K562 (cell line): ENCODE measurements around the gene CERS1. TPM values are rescaled to one million over a fixed set of nuclear protein-coding genes. Genes with fewer than 3 reads are reported as not detected.

Experiments
- ATAC-seq: fragments of 200-7000 bp; cut with Tn5 transposase; 3 replicates; pipeline ENCODE4 v1.9.1; 2020; ENCODE audit warnings: moderate library complexity
- BruUV-seq: library from RNA; stranded (reverse); fragments of 400-500 nt; replicated peaks from 2 replicates; lab custom pipeline; 2021; lab: Mats Ljungman, UMichigan
- CTCF ChIA-PET: fragments of 300-600 bp; formaldehyde crosslinking; extraction: SDS; loops from one replicate; lab custom pipeline; 2021; ENCODE audit warnings: low intra/inter-chr PET ratio; lab: Yijun Ruan, JAX
- POLR2A ChIA-PET: fragments of 300-600, 350-650 bp; sonication (Branson Sonifier 250); formaldehyde crosslinking; extraction: SDS; loops from one replicate; lab custom pipeline; 2021; ENCODE audit warnings: antibody characterized with exemption, inconsistent platforms; lab: Yijun Ruan, JAX
- DNase-seq, 4 experiments: peaks; one replicate each; pipeline versions ENCODE4 v3.0.0 to v3.0.0-alpha.2; 2011 to 2018; ENCODE audit warnings: low spot score in 3 of 4, mixed read lengths in 3 of 4; ENCODE audit errors: extremely low read depth in 1 of 4
- FAIRE-seq: peaks from 2 replicates; lab custom pipeline; 2011; peaks lifted over from hg19 to GRCh38; lab: Jason Lieb, UNC
- H2AFZ ChIP-seq: 2 replicates; pipeline ENCODE4 v1.6.0; 2011; ENCODE audit warnings: low read depth, low read length, control low read depth, inconsistent platforms
- H3K27ac ChIP-seq: fragments of 200-600 bp; 3 replicates; pipeline ENCODE4 v1.8.0; 2011; ENCODE audit warnings: low read depth, mild to moderate bottlenecking, control low read depth, inconsistent platforms, low read length, moderate library complexity, mixed read lengths; ENCODE audit errors: extremely low read depth
- H3K27me3 ChIP-seq, 2 experiments: fragments of 300-600 bp in 1 of 2; 2 replicates in 1 of 2; 3 replicates in 1 of 2; pipeline versions ENCODE4 v1.6.0 to v1.8.0; 2011; ENCODE audit warnings: inconsistent platforms in 2 of 2, low read length in 2 of 2, mild to moderate bottlenecking in 1 of 2, mixed read lengths in 1 of 2, moderate library complexity in 1 of 2; ENCODE audit not compliant: control insufficient read depth in 2 of 2, insufficient read depth in 2 of 2
- H3K36me3 ChIP-seq: fragments of 300-600 bp; 3 replicates; pipeline ENCODE4 v1.8.0; 2011; ENCODE audit warnings: mild to moderate bottlenecking, low read length, inconsistent platforms; ENCODE audit not compliant: control insufficient read depth, insufficient read depth
- H3K4me1 ChIP-seq, 2 experiments: fragments of 200-600 bp in 1 of 2; replicated peaks in 1 of 2; 2 replicates in 1 of 2; 3 replicates in 1 of 2; pipeline versions ENCODE4 v1.5.1 to v1.8.0; 2011; ENCODE audit warnings: inconsistent platforms in 2 of 2, low read length in 2 of 2, mild to moderate bottlenecking in 1 of 2, mixed read lengths in 1 of 2, moderate library complexity in 1 of 2; ENCODE audit not compliant: control insufficient read depth in 2 of 2, insufficient read depth in 2 of 2
- H3K4me2 ChIP-seq: 2 replicates; pipeline ENCODE4 v1.6.1; 2011; ENCODE audit warnings: low read length, control low read depth, inconsistent platforms, mixed read lengths; ENCODE audit not compliant: insufficient read depth
- H3K4me3 ChIP-seq: fragments of 200-600 bp; sonication (generic), shearing (Covaris generic); 2 replicates; pipeline ENCODE4 v1.5.1; 2016; ENCODE audit warnings: control low read depth, inconsistent platforms
- H3K79me2 ChIP-seq: fragments of 200-600 bp; 3 replicates; pipeline ENCODE4 v1.8.0; 2011; ENCODE audit warnings: low read length, inconsistent platforms; ENCODE audit not compliant: control insufficient read depth, insufficient read depth
- H3K9ac ChIP-seq, 2 experiments: 2 replicates each; pipeline versions ENCODE4 v1.6.0 to v1.6.1; 2011; ENCODE audit warnings: low read depth in 2 of 2, low read length in 2 of 2, control low read depth in 1 of 2, inconsistent platforms in 1 of 2, mild to moderate bottlenecking in 1 of 2, mixed read lengths in 1 of 2; ENCODE audit not compliant: insufficient read depth in 1 of 2
- H3K9me1 ChIP-seq: one replicate; pipeline ENCODE4 v1.6.0; 2011; ENCODE audit warnings: inconsistent platforms, mild to moderate bottlenecking, low read length, moderate library complexity; ENCODE audit not compliant: control insufficient read depth, insufficient read depth
- H3K9me3 ChIP-seq: replicated peaks from 2 replicates; pipeline ENCODE4 v1.5.1; 2011; ENCODE audit warnings: low read depth, low read length, inconsistent platforms; ENCODE audit not compliant: control insufficient read depth, insufficient read depth
- H4K20me1 ChIP-seq: replicated peaks from 2 replicates; pipeline ENCODE4 v1.6.1; 2011; ENCODE audit warnings: low read length, inconsistent platforms, mixed read lengths; ENCODE audit not compliant: control insufficient read depth, insufficient read depth
- ESRRB ChIP-seq: fragments of 250-450 bp; sonication (Bioruptor Pico); IDR thresholded peaks from 2 replicates; pipeline ENCODE4 v1.5.0; 2020; ENCODE audit warnings: mild to moderate bottlenecking, moderate library complexity, borderline replicate concordance
- FOS ChIP-seq: IDR thresholded peaks from 3 replicates; pipeline ENCODE4 v1.6.1; 2011; ENCODE audit not compliant: insufficient read length; ENCODE audit errors: extremely low read depth
- IFI16 ChIP-seq: fragments of 250-450 bp; sonication (Bioruptor Pico); IDR thresholded peaks from 2 replicates; pipeline ENCODE4 v2.1.2; 2022; ENCODE audit warnings: mild to moderate bottlenecking, inconsistent platforms
- POLR2G ChIP-seq: fragments of 200-400 bp; formaldehyde crosslinking; IDR thresholded peaks from 2 replicates; pipeline ENCODE4 v1.6.1; 2017; ENCODE audit warnings: low read depth, mild to moderate bottlenecking, antibody characterized with exemption, low read length, moderate library complexity
- ZNF184 ChIP-seq: sonication (generic); formaldehyde crosslinking; IDR thresholded peaks from 2 replicates; pipeline ENCODE4 v1.5.0; 2020; ENCODE audit warnings: missing genetic modification reagents
- ZNF436 ChIP-seq: fragments of 250-450, 450-650 bp; sonication (Bioruptor Pico); formaldehyde crosslinking; IDR thresholded peaks from 2 replicates; pipeline ENCODE4 v1.7.0; 2020; ENCODE audit warnings: mild to moderate bottlenecking
- WGBS: fragments of 100-300 bp; shearing (Covaris generic); methylation state at CpG from one replicate; pipeline ENCODE4 v1.1.6; 2016; ENCODE audit warnings: low coverage, mixed read lengths; ENCODE audit not compliant: insufficient coverage; ENCODE audit errors: missing lambda C conversion rate; 5-methylcytosine and 5-hydroxymethylcytosine counted together
- in situ Hi-C: fragments of 300-500 bp; cut with MboI; formaldehyde crosslinking; loops from 4 replicates; pipeline ENCODE4 v1.15.0; 2018; ENCODE audit warnings: inconsistent platforms, mixed read lengths
- intact Hi-C: fragments of 100-400 bp; cut with micrococcal nuclease; formaldehyde crosslinking; loops from 2 replicates; pipeline ENCODE4 v1.14.2; 2022
- polyA plus RNA-seq, 8 experiments: library from polyadenylated mRNA; depleted of rRNA in 4 of 8; stranded (reverse) in 5 of 8; unstranded in 3 of 8; fragments of >200 nt; fragmentation: Nextera tagmentation in 2 of 8; fragmentation: Illumina TruSeq in 1 of 8; extraction: Ambion mirVana in 2 of 8; extraction: Trizol in 1 of 8; gene quantifications; 2 replicates each; pipeline versions ENCODE4 v1.2.1 to v1.2.3, GENCODE V29; 2011 to 2014; ENCODE audit warnings: inconsistent platforms in 1 of 8, missing spikeins in 1 of 8
- total RNA-seq, 7 experiments: library from RNA; depleted of rRNA in 6 of 7; stranded (reverse); fragments of >200 nt in 6 of 7; fragmentation: Illumina TruSeq in 2 of 7; extraction: Trizol in 2 of 7; gene quantifications; 2 replicates each; pipeline versions ENCODE4 v1.2.1 to v1.2.3, GENCODE V29; 2011 to 2021; ENCODE audit warnings: low replicate concordance in 1 of 7

Gene CERS1
- total and polyA plus RNA-seq, 9 of the 15 experiments (the other 6 are each of a cell fraction or from before 2014, with no cell fraction given), result 0.33 to 1.5 (median 0.86) TPM; not detected in 2

GRCh38 chr19:18861917-18862316 is 34.0 kb downstream of the CERS1 start:
- H4K20me1 ChIP-seq, result peaks cover 3% of the 10 kb centered on the region; the same call in 1 of the 2 replicates
- H3K27me3 ChIP-seq, result no peaks in the 10 kb centered on the region
- no peak for FAIRE-seq
- WGBS, result 92% methylated on average over 11 of the region's 12 CpGs
- H3K4me2 ChIP-seq, result no peak overlapping the region
- H3K27ac ChIP-seq, result no peak overlapping the region
- ChIA-PET POLR2A (interaction anchor here (1.0 kb wide), 1 partner anchor 13 kb away, joined by 3 read pairs; no protein-coding TSS in a partner anchor), CTCF (no interaction called here)
- H3K9me3 ChIP-seq, result no peaks in the 10 kb centered on the region
- peaks cover 0 to 18% of the 10 kb centered on the region in 2 experiments; a peak in 3 of 5 replicates for H3K4me1 ChIP-seq
- H3K4me3 ChIP-seq, result no peak overlapping the region
- no peaks in the 10 kb centered on the region for H3K79me2 ChIP-seq
- H3K9me1 ChIP-seq, result peaks cover 3% of the 10 kb centered on the region
- ATAC-seq, result no peak
- intact Hi-C loops, result no loop called here
- no peak overlapping the region for H3K9ac ChIP-seq
- H2AFZ ChIP-seq, result no peak overlapping the region
- TF ChIP-seq POLR2G (peak; percentile 51; the same call in 1 of the 2 replicates), IFI16 (CRISPR knock-in tag) (no peak), ZNF436 (no peak), FOS (no peak), ESRRB (CRISPR knock-in tag) (no peak), ZNF184 (no peak)
- DNase-seq, result no peak
- in situ Hi-C loops, result loop anchor here (5.0 kb wide), 1 partner anchor 410 kb away; no protein-coding TSS in a partner anchor
- H3K36me3 ChIP-seq, result peaks cover 98% of the 10 kb centered on the region; the same call in 2 of the 3 replicates
- BruUV-seq, result no TSS peak
